Fibroblast of villous mesenchyme (primary cell): ENCODE data around the gene EOMES. TPM values are rescaled to one million over a fixed set of nuclear protein-coding genes. Genes with fewer than 3 reads are reported as not detected.

Experiments
- DNase-seq: peaks from one replicate; pipeline ENCODE4 v3.0.0-alpha.2; 2010; ENCODE audit warnings: low read depth
- H3K4me3 ChIP-seq: 2 replicates; pipeline ENCODE4 v1.5.1; 2011; ENCODE audit warnings: low read depth, mild to moderate bottlenecking, low read length
- total RNA-seq: library from RNA; depleted of rRNA; stranded (reverse); fragments of >200 nt; gene quantifications from 2 replicates; pipeline ENCODE4 v1.2.3, GENCODE V29; 2012
- TF ChIP-seq, protein P1 (sequence below): IDR thresholded peaks from 2 replicates; pipeline ENCODE4 v1.5.1; 2012; ENCODE audit warnings: low read depth, mild to moderate bottlenecking, low read length; ENCODE audit not compliant: insufficient read depth

The EOMES gene
- total RNA-seq, 1 donor: not detected

DNA sequence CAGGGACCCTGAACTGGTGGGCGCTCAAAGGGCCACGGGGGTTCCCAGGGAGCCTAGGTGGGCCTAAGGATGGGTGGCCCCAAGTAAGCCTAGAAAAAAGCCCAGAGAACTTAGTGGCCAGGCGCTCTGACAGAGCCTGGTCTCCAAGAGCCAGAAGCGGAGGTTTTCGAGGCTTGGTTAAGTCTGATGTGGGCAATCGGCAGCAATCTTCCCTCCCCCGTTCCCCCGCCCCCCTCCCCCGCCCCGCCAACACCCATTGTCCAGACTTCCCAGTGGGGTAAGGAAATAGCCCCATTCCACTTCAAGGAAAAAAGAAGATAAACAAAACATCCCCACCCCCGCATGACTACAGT, 6.7 kb downstream of the EOMES start:
- DNase-seq: no peak
- TF ChIP-seq, protein P1, sequence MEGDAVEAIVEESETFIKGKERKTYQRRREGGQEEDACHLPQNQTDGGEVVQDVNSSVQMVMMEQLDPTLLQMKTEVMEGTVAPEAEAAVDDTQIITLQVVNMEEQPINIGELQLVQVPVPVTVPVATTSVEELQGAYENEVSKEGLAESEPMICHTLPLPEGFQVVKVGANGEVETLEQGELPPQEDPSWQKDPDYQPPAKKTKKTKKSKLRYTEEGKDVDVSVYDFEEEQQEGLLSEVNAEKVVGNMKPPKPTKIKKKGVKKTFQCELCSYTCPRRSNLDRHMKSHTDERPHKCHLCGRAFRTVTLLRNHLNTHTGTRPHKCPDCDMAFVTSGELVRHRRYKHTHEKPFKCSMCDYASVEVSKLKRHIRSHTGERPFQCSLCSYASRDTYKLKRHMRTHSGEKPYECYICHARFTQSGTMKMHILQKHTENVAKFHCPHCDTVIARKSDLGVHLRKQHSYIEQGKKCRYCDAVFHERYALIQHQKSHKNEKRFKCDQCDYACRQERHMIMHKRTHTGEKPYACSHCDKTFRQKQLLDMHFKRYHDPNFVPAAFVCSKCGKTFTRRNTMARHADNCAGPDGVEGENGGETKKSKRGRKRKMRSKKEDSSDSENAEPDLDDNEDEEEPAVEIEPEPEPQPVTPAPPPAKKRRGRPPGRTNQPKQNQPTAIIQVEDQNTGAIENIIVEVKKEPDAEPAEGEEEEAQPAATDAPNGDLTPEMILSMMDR: no peak
- no peak overlapping the region for H3K4me3 ChIP-seq

DNA sequence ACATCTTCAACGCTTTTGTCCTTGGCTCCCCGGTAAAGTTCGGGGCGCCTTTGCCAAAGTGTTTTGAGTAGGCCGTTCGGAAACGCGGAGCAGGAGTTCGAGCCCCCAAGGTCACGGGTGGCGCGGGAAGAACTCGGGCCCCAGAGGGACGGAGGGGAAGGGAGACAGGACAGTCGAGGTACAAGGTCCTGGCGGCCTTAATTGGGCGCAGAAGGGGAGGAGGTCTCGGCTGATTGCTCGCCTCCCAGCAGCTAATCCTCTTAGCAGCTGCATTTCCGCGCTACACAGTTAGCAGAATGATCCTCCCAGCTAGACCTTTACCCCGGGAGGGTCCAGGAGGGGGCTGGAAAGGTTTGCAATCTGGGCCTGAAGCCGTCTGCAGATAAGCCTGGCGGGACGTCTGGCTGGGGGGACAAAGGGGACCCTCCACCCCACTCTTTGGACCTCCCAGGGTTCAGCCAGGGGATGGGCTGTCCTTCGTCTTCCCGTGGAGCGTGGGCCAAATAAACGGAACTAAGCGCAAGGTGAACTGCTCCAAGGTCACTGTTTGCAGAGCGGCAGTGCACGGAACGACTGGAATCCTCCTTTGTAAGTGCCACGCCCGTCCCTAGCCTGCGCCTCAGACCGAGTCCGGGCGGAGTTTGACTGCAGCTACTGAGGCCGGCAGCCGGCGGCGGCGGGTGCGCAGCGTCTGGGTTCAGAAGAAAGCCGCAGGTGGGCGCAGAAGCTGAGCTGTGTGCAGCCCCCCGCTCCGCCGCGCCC, 7.2 kb downstream of the EOMES start:
- H3K4me3 ChIP-seq: no peak overlapping the region
- DNase-seq: no peak
- TF ChIP-seq, protein P1: no peak

DNA sequence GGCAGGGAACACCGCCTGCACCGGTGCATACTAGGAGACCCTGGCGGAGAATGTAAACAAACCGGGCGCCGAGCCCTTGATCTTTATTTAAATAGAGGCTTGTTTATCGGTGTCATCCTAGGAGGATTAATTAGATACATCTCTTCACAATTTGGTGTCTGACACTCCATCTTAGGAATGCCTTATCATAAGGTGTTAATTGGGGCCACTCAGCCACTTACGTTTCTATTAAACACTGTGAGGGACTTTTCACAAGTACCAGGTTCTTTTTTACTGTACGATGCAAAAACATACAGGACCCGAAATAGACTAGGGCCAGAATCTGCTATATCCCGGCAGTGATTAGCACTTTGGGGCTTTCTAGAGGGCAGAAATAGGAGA, 8.0 kb downstream of the EOMES start:
- H3K4me3 ChIP-seq: peak overlapping the region; percentile 54
- DNase-seq: no peak
- TF ChIP-seq, protein P1: no peak

DNA sequence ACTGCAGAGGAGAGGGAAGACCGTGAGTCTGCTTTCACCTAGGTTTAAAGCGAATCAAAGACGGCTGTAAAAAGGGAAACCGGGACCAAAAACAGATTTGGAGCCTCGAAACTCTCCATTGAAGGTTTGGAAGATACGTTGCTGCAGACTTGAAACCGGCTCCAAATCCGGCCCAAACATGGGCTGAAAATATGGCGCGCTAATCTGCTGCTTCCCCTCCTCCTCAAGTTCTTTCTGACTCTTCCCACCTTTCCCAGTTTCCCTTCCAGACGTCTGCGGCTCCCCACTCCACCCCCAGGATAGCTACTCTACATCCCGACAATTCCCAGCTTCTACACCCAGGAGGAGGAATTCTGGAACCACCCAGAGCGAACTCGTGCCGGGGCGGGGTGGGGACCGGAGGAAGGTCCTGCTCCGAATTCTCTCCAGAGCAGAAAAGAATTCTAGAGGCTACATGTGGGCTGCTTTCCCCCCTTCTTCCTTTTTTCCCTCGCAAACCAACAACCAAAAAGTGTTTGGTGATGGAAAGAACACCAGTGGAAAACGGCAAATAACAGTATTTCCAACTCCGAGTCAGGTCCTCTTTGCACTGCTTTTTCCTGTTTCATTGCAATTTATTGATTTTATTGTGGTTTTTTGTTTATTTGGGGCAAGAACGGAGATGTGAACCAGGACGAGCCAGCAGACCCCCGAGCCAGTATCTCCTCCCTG, 8.5 kb downstream of the EOMES start:
- DNase-seq: no peak
- peak overlapping the region; percentile 54 for H3K4me3 ChIP-seq
- TF ChIP-seq, protein P1: no peak

DNA sequence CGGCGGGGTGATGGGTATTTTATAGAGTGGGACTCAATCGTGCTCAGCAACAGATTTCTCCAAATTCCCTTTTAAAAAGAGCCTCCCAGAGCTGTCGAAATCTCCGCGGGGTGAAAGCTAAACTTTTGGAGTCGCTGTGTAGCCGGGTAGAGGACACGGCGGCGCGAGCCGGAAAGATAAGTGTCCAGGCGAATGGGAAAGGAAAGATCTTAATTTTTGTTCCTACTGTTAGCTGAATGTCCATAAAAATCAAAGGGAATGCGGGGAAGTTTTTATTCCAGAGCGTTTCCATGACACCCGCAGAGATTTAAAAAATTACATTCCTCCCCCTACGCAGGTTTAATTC, 9.1 kb downstream of the EOMES start:
- TF ChIP-seq, protein P1: no peak
- DNase-seq: no peak
- peak overlapping the region; percentile 54 for H3K4me3 ChIP-seq

DNA sequence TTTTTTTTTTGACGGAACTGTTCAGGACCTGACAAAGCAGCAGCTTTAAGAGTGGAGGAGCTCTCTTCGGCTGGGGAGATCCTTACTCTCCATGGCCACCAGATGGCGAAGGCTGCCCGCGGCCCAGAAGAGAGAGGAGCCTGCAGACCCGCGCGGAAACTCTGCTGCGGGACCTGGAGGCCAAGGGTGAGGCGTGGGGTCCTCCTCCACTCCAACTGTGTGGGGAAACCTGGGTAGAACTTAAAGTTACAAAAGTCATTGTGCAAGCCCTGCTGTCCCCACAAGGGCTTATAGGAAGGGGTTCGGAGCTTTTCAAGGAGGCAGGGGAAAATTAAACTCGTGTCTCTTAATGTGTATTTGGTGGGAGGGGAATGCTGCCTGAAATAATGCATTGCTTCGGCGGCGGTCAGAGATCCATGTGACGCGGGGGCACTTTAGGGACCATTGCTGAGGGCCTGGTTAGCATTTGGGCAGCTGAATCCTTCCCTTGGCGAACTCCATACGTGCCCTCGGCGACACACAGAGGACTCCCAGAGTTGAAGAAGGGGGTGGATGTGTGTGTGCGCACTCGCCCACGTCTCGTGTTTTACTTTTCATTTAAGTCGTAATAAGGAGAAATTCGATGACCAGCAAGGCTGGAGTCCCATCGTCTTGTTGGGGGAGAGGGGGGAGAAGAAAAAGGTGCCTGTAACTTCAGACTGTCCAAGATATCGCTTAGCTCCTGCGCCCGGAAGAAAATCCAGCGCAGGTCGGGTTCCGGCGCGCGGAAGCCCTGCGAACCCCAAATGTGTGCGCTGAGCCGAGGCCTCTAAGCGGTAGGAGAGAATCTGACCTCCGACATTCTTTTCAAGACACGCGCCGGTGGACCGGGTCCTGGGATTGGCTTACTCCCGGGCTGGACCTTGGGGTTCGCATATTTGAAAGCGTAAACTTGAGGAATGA, 9.7 kb downstream of the EOMES start:
- H3K4me3 ChIP-seq: peak overlapping the region; percentile 54
- peak; percentile 77 for DNase-seq
- TF ChIP-seq, protein P1: peak; percentile 83
